NOMO-1 (cell line): Measurements from ENCODE around the gene PPRC1.
A peak's percentile ranks its signal among the peaks of the same experiment; 100 is the strongest.

ENCODE experiments used
- DNase-seq, 2 experiments: peaks; one replicate each; lab custom pipeline; 2025; ENCODE audit not compliant: unreplicated experiment in 2 of 2; lab: John Stamatoyannopoulos, UW

PPRC1 gene

DNA sequence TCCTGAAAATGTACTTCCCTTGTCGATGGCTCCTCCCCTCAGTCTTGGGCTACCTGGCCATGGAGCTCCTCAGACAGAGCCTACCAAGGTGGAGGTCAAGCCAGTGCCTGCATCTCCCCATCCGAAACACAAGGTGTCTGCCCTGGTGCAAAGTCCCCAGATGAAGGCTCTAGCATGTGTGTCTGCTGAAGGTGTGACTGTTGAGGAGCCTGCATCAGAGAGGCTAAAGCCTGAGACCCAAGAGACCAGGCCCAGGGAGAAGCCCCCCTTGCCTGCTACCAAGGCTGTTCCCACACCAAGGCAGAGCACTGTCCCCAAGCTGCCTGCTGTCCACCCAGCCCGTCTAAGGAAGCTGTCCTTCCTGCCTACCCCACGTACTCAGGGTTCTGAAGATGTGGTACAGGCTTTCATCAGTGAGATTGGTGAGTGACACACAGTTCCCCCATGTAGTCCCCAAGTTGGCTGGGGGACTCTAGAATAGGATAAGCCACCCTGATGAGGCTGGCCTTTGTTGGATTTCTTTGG is 8.8 kb downstream of the PPRC1 start:
- no peak for DNase-seq

DNA sequence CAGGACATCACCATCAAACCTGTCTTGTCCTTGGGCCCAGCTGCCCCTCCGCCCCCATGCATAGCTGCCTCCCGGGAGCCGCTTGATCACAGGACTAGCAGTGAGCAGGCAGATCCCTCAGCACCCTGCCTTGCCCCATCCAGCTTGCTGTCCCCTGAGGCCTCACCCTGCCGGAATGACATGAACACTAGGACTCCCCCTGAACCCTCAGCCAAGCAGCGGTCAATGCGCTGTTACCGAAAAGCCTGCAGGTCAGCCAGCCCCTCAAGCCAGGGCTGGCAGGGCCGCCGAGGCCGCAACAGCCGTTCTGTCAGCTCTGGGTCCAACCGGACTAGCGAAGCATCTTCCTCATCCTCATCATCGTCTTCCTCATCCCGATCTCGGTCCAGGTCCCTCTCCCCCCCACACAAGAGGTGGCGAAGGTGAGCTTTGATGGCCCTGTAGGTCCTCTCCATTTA is 14.2 kb downstream of the PPRC1 start:
- no peak for DNase-seq

DNA sequence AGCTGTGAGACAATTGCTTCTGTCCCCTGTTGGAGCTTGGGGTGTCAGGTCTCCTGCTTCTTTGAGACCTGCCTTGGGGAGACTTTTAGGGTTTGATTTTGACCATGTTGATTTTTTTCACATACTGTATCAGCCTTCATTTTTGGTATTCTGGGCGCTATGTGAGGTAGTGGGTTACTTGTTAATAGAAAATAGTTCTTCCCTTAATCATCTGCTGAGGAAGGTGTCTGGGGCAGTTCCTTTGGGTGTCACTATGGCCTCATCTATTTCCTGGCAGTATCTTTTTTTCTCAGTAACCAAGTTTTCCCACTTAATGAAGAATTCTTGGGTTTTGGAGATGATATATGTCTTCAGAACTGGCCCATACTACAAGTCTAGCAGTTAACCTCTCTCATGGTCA is 14.7 kb downstream of the PPRC1 start:
- DNase-seq: no peak

DNA sequence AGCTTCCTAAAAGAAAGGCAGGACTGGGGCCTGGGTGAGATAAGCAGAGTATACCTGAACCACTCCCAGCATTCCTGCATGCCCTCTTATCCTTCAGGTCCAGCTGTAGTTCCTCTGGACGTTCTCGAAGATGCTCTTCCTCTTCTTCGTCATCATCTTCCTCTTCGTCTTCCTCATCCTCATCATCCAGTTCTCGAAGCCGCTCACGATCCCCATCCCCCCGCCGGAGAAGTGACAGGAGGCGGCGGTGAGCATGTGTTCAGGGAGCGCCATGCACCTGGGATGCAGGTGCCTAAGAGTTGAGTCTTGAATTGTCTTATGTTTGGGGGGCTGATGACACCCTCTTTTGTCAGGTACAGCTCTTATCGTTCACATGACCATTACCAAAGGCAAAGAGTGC is 15.4 kb downstream of the PPRC1 start:
- no peak for DNase-seq

DNA sequence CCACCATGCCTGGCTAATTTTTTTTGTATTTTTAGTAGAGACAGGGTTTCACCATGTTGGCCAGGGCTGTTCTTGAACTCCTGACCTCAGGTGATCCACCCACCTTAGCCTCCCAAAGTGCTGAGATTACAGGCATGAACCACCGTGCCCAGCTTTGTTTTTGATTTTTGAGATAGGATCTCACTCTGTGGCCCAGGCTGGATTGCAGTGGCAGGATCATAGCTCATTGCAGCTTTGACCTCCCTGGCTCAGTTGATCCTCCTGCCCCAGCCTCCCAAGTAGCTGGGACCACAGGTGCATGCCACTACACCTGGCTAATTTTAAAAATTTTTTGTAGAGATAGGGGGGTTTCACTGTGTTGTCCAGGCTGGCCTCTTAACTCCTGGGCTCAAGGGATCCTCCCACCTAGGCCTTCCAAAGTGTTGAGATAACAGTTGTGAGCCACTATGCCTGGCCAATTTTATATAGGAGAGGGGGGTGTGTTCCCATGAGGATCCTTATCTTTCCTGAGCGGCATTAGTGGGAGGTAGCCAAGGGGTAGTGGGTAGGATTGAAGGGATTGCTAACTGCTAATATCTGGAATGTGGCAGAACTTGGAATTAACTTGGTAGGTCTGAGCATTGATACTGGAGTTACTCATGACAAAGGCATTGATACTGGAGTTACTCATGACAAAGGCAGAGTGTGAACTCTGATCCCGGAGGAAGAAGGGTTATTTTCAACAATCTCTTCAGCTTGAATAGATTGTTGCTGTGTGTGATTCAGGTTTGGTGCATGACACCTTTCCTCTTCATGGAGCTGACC is 18.3 kb downstream of the PPRC1 start:
- no peak for DNase-seq

DNA sequence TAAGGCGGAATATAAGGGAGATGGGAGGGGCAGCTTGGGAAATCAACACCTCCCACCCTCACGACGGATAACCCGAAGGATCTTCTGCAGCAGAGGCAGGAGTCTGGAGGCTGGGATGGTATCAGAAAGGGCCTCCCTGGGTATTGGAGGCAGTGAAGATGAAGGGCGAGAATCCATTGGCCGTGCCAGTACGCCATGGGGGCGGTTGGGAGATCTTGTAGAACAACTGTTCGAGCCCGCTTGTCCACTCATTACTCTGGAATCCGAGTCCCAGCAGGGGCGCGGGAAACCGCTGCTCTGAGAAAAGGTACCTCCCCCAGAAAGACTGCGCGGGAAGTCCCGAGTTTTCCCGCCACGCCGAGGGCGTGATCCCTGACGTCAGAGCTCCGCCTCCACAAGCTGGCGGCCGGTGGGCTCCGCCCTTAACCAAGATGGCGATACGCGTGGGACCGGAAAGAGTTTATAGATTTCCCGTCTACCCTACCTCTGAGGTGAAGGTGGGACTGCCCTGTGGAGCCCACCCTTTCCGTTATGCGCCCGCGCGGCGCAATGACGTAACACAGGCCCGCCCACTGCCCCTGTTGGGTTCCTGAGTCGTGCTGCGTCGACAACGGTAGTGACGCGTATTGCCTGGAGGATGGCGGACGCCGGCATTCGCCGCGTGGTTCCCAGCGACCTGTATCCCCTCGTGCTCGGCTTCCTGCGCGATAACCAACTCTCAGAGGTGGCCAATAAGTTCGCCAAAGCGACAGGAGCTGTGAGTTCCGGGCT is 19.1 kb downstream of the PPRC1 start, which contains the start of gene NOLC1:
NOLC1 (plus strand) TSS at position 616 of the 771 bp plus-strand sequence; CDS start at position 638, 22 bp downstream.
- peak; percentile 97 to 98 for DNase-seq

DNA sequence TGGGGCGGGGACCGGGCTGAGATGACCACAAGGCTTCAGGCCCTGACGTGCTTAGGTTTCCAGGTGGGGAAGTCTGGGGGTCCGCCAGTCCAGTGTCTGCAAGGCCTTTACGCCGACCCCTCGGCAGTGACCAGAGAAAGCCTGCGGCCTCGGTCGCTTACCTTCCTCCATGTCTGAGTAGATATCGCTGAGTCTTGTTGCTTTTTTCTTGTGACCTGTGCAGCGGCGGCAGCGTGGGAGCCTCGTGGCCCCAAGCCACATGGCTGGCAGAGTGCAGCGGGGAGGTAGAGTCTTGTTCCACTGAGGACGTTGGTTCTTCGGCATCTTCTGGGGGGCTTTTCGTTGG is 19.7 kb downstream of the PPRC1 start:
- DNase-seq: peak in 1 of 2 experiments; percentile 47

DNA sequence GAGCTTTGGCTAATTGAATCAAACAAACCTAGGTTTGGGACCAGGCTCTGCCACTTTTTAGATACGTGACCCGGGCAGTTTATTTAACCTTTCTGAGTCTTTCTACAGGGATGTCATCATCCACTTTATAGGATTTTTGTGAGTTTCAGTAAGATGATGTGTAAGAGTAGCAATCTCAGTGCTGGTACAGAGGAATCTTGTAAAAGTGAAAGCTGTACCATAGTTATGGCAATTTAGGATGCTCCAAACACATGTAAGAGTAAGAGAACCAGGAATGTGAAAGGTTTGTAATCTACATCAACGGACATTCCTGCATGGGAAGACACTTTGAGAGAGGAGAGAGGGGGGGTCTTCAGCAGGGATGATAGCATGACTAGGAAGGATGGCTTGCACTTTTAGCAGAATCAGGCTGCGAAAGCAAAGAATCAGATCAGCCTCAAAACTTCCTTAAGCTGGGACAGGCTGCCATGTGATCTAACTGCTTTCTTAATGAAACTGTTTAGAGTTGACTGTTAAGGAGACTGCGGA is 20.3 kb downstream of the PPRC1 start:
- peak in 1 of 2 experiments; percentile 20 for DNase-seq

DNA sequence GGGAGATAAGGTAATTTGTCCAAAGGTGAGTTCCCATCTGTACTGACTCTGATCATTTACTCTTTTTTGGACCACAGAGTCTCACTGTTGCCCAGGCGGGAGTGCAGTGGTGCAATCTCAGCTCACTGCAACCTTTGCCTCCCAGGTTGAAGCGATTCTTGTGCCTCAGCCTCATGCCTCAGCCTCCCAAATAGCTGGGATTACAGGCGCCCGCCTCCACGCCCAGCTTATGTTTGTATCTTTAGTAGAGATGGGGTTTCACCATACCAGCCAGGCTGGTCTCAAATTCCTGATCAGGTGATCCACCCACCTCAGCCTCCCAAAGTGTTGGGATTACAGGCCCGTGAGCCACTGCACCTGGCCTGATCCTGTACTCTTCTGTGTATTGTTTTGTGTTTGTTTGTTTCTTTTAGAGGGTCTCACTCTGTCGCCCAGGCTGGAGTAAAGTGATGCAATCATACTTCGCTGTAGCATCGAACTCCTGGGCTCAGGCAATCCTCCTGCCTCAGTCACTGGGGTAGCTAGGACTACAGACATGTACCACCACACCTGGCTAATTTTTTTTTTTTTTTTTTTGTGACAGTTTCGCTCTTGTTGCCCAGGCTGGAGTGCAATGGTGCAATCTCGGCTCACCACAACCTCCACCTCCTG is 21.8 kb downstream of the PPRC1 start:
- DNase-seq: no peak

DNA sequence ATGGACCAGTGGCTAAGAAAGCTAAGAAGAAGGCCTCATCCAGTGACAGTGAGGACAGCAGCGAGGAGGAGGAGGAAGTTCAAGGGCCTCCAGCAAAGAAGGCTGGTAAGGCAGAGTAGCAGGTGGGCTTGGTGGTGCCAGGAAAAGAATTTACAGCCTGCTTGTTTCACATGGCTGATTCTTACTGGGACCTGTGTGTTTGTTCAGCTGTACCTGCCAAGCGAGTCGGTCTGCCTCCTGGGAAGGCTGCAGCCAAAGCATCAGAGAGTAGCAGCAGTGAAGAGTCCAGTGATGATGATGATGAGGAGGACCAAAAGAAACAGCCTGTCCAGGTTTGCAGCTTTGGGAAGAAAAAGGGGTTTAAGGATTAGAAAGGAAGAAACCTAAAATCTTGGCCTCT is 24.4 kb downstream of the PPRC1 start:
- no peak for DNase-seq

DNA sequence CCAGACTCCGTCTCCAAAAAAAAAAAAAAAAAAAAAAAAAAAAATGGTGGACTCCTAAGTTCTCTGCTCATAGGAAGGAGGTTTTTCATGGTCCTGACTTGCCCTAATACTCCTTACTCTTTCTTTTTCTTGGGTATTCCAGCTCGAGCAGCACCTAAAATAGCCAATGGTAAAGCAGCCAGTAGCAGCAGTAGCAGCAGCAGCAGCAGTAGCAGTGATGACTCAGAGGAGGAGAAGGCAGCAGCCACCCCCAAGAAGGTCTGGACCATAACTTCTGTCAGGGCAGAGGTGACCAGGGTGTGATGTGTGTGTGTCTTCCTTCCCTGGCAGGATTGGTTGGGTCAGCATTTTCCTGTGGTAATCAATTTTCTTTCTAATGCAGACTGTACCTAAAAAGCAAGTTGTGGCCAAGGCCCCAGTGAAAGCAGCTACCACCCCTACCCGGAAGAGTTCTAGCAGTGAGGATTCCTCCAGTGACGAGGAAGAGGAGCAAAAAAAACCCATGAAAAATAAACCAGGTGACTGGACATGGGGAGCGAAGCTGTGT is 26.3 kb downstream of the PPRC1 start:
- DNase-seq: no peak

DNA sequence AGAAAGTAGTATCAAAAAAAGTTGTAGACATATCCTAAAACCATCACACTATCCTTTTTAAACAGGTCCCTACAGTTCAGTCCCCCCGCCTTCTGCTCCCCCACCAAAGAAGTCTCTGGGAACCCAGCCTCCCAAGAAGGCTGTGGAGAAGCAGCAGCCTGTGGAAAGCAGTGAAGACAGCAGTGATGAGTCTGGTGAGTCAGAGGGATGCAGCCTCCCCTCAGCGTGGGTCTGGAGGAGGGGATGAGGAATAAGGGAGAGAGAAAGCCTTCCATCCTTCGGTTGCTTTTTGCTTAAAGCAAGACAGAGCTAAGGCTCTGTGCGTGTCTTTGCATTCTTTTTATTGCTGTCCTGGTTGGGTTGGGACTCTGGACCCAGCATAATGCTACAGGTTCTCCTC is 27.0 kb downstream of the PPRC1 start:
- no peak for DNase-seq

DNA sequence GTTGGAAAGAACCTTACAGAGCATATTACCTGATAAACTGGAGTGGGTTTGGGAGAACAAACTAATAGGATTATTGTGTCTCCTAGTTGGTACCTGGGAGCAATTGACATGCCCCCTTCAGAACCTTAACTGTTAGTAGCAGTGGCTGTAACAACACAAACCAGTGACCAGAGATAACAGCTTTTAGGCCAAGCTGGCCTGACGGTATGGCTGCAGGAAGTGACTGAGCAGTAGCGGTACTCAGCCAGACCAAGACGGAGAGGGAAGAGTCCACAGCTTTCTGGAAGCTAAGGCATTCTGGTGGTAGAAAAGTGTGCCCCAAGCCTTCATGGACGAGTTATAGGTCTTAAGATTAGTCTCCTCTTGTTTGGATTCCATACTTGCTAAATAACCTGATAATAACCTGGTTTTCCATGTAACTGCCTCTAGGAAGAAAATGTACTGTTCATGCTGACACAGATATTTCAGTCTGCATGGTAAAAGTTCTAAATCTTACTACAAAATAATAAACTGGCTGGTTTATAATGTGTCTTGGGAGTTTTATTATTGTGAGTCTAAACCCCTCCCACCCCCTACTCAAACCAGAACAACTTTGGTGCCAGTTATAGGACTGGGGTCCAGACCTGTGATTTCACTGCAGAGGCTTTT is 30.6 kb downstream of the PPRC1 start:
- no peak for DNase-seq

DNA sequence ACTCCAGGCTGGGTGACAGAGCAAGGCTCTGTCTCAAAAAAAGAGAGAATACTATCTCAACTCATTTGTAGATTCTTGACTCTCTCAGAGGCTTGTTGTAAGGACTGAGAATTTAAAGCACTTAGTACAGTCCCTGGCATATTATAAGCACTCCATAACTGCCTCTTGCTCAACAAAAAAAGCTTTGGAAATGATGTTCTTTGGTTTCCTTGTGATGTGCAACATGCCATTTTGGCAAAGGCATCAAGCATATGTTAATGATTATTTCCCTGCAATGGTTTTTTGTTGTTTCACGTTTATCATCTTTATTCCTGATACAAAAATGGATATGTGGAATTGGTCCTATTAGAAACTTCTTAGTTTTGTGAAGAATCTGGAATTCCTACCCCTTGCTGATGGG is 35.0 kb downstream of the PPRC1 start:
- no peak for DNase-seq

DNA sequence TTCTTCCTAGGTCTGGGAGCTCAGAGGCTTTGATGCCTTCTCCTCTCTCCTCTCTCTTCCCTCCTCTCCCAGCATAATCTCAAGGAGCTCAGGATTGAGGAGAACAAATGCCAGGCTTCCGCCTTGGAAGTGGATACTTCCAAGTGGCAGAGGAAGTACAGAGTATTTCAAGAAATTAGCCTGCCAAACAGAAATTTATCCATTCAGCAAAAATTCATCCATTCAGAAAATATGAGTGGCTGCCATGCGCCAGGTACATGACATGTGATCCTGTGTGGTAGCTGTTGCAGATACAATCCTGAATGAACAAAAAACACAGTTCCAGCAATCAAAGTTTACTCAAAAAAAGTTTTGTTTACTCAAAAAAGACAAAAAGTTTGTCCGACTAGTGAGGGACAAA is 37.8 kb downstream of the PPRC1 start:
- no peak for DNase-seq

DNA sequence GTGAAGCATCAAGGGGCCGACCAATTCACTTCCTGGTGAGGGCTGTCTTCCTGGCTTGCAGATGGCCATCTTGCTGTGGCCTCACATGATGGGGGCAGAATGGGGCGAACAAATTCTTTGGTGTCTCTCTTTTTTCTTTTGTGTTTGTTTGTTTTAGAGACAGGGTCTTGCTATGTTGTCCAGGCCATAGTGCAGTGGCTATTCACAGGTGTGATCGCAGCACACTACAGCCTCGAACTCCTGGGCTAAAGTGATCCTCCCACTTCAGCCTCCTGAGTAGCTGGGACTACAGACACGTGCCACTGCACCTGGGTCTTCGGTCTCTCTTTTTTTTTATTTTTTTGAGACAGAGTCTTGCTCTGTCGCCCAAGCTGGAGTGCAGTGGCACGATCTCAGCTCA is 39.4 kb downstream of the PPRC1 start:
- DNase-seq: no peak

DNA sequence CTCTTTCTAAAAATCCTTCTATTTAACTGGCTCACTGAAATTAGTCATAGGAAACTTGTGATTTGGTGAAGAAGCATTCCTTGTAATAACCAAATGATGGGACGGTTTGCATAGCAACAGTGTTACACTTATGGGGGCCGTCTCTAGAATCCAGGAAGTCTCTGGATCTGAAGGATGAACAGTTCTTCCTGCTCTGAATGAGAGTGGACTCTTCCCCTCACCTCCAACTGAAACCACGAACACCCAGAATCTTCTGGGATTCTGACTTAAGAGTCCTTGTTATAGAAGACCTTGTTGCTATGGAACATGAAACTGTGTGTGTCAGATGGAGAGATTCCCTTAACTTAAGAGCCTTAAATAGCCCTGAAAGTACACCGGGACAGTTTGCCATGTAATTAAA is 42.6 kb downstream of the PPRC1 start:
- no peak for DNase-seq

DNA sequence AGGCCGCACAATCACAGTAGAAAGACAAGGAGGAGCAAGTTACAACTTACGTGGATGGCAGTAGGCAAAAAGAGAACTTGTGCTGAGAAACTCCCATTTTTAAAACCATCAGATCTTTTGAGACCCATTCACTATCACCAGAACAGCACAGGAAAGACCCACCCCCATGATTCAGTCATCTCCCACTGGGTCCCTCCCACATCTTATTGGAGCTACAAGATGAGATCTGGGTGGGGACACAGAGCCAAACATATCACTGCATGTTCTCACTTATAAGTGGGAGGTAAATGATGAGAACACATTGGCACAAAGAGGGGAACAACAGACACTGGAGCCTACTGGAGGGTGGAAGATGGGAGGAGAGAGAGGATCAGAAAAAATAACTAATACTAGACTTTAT is 51.8 kb downstream of the PPRC1 start:
- no peak for DNase-seq

DNA sequence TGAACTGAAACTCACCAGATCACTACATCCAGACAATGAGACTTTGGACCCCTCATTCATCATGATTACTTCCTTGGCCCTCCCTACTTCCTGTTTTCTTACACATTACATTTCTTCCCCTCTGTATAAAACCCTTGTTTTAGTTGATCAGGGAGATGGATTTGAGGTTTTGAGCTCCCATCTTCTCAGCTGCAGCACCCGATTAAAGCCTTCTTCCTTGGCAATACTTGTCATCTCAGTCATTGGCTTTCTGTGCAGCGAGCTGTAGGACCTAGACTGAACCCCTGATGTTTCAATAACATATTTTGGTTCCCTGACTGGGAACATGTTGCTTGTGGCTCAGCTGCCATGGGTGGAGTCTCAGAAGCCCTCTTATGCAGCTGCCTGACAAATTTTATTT is 52.4 kb downstream of the PPRC1 start:
- DNase-seq: no peak

DNA sequence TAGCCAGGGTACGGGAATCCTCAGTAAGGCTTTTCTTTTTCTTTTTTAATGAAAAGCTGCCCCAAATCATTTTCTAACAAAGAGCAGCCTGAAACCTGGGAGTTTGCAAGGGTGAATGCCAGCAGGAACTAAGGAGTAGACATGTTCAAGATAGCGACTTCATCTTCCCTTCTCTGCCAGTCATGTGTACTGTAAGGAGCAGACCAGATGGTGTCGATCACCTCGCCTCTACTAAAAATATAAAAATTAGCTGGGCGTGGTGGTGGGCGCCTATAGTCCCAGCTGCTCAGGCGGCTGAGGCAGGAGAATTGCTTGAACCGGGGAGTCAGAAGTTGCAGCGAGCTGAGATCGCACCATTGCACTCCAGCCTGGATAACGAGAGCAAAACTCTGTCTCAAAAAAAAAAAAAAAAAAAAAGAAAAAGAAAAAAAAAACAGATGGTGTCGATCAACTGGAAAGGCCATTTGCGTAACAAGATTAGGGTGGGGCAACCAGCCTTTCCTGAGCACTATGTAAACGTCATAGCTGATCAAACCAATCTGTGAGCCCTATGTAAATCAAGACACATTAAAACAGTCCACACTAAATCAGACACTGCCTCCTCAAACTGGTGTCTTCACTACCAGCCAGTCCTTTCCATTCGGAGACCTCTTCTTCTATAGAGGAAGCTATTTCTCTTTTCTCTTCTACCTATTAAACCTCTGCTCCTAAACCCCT is 53.1 kb downstream of the PPRC1 start:
- peak; percentile 43 to 62 for DNase-seq
